Measurements from ENCODE around the gene PROSER3. TPM values are rescaled to one million over a fixed set of nuclear protein-coding genes. Genes with fewer than 3 reads are reported as not detected.

The PROSER3 gene
- total and polyA plus RNA-seq, 9 of the 15 experiments (the other 6 are each of a cell fraction or from before 2014, with no cell fraction given) = 1.0 to 39.5 (median 5.1) TPM

- TF ChIP-seq CTBP1 (IDR thresholded peaks at IDR 0.05; ENCODE audit: borderline replicate concordance) = no peak
- TF ChIP-seq ZNF197 (CRISPR knock-in tag; IDR thresholded peaks at IDR 0.05; ENCODE audit: low read depth) = no peak
- TF ChIP-seq ZNF134 (CRISPR knock-in tag; conservative IDR thresholded peaks at IDR 0.05) = no peak
- no peak for TF ChIP-seq CSDE1 (IDR thresholded peaks at IDR 0.05)
- no peak for TF ChIP-seq SRSF7 (optimal IDR thresholded peaks at IDR 0.05; ENCODE audit: low read depth, low read length)
- TF ChIP-seq CREB3 (tag; conservative IDR thresholded peaks at IDR 0.05; ENCODE audit: low read depth) = no peak
- TF ChIP-seq ERF (CRISPR knock-in tag; IDR thresholded peaks at IDR 0.05) = no peak
- no peak for TF ChIP-seq NCOA6 (IDR thresholded peaks at IDR 0.05)
- TF ChIP-seq, protein P1, sequence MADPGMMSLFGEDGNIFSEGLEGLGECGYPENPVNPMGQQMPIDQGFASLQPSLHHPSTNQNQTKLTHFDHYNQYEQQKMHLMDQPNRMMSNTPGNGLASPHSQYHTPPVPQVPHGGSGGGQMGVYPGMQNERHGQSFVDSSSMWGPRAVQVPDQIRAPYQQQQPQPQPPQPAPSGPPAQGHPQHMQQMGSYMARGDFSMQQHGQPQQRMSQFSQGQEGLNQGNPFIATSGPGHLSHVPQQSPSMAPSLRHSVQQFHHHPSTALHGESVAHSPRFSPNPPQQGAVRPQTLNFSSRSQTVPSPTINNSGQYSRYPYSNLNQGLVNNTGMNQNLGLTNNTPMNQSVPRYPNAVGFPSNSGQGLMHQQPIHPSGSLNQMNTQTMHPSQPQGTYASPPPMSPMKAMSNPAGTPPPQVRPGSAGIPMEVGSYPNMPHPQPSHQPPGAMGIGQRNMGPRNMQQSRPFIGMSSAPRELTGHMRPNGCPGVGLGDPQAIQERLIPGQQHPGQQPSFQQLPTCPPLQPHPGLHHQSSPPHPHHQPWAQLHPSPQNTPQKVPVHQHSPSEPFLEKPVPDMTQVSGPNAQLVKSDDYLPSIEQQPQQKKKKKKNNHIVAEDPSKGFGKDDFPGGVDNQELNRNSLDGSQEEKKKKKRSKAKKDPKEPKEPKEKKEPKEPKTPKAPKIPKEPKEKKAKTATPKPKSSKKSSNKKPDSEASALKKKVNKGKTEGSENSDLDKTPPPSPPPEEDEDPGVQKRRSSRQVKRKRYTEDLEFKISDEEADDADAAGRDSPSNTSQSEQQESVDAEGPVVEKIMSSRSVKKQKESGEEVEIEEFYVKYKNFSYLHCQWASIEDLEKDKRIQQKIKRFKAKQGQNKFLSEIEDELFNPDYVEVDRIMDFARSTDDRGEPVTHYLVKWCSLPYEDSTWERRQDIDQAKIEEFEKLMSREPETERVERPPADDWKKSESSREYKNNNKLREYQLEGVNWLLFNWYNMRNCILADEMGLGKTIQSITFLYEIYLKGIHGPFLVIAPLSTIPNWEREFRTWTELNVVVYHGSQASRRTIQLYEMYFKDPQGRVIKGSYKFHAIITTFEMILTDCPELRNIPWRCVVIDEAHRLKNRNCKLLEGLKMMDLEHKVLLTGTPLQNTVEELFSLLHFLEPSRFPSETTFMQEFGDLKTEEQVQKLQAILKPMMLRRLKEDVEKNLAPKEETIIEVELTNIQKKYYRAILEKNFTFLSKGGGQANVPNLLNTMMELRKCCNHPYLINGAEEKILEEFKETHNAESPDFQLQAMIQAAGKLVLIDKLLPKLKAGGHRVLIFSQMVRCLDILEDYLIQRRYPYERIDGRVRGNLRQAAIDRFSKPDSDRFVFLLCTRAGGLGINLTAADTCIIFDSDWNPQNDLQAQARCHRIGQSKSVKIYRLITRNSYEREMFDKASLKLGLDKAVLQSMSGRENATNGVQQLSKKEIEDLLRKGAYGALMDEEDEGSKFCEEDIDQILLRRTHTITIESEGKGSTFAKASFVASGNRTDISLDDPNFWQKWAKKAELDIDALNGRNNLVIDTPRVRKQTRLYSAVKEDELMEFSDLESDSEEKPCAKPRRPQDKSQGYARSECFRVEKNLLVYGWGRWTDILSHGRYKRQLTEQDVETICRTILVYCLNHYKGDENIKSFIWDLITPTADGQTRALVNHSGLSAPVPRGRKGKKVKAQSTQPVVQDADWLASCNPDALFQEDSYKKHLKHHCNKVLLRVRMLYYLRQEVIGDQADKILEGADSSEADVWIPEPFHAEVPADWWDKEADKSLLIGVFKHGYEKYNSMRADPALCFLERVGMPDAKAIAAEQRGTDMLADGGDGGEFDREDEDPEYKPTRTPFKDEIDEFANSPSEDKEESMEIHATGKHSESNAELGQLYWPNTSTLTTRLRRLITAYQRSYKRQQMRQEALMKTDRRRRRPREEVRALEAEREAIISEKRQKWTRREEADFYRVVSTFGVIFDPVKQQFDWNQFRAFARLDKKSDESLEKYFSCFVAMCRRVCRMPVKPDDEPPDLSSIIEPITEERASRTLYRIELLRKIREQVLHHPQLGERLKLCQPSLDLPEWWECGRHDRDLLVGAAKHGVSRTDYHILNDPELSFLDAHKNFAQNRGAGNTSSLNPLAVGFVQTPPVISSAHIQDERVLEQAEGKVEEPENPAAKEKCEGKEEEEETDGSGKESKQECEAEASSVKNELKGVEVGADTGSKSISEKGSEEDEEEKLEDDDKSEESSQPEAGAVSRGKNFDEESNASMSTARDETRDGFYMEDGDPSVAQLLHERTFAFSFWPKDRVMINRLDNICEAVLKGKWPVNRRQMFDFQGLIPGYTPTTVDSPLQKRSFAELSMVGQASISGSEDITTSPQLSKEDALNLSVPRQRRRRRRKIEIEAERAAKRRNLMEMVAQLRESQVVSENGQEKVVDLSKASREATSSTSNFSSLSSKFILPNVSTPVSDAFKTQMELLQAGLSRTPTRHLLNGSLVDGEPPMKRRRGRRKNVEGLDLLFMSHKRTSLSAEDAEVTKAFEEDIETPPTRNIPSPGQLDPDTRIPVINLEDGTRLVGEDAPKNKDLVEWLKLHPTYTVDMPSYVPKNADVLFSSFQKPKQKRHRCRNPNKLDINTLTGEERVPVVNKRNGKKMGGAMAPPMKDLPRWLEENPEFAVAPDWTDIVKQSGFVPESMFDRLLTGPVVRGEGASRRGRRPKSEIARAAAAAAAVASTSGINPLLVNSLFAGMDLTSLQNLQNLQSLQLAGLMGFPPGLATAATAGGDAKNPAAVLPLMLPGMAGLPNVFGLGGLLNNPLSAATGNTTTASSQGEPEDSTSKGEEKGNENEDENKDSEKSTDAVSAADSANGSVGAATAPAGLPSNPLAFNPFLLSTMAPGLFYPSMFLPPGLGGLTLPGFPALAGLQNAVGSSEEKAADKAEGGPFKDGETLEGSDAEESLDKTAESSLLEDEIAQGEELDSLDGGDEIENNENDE (IDR thresholded peaks at IDR 0.05; ENCODE audit: low read depth, low read length) = no peak
- TF ChIP-seq ZBTB26 (CRISPR knock-in tag; IDR thresholded peaks at IDR 0.05) = no peak
- no peak for TF ChIP-seq ZNF280B (CRISPR knock-in tag; IDR thresholded peaks at IDR 0.05)
- no peak for TF ChIP-seq ZNF224 (CRISPR knock-in tag; IDR thresholded peaks at IDR 0.05)
Observed at GRCh38 chr19:35745328-35746086, 12.5 kb upstream of the PROSER3 start, which contains the start of the genes PSENEN and U2AF1L4 (continued).

Data from K562 (cell line).